Gastroesophageal sphincter (tissue), 4 donors: Measurements from ENCODE around the gene UBIAD1. TPM values are rescaled to one million over a fixed set of nuclear protein-coding genes. Genes with fewer than 3 reads are reported as not detected.

ENCODE experiments used
- ATAC-seq: fragments of 150-250 bp; one replicate; pipeline ENCODE4 v1.9.1; 2016; ENCODE audit warnings: mild to moderate bottlenecking, moderate library complexity
- H3K27ac ChIP-seq, 4 donors: fragments of 200-600 bp; sonication (generic) in 3 of 4; 1 replicate in 3 of 4; 2 replicates in 1 of 4; pipeline ENCODE4 v1.5.1; 2016 to 2019
- H3K27me3 ChIP-seq: fragments of 200-600 bp; sonication (generic); one replicate; pipeline ENCODE4 v1.5.1; 2019
- H3K36me3 ChIP-seq, 2 donors: fragments of 200-600 bp; sonication (generic); one replicate each; pipeline ENCODE4 v1.5.1; 2019; ENCODE audit warnings: control low read depth in 1 of 2
- H3K4me1 ChIP-seq, 3 donors: fragments of 200-600 bp; sonication (generic); 1 replicate in 2 of 3; 2 replicates in 1 of 3; pipeline ENCODE4 v1.5.1; 2016 to 2019; ENCODE audit warnings: control low read depth in 2 of 3
- H3K4me3 ChIP-seq, 2 donors: fragments of 200-600 bp; sonication (generic); one replicate each; pipeline ENCODE4 v1.5.1; 2019; ENCODE audit warnings: mild to moderate bottlenecking in 1 of 2, moderate library complexity in 1 of 2
- H3K9me3 ChIP-seq, 3 donors: fragments of 200-600 bp; sonication (generic); one replicate each; pipeline ENCODE4 v1.5.1; 2017 to 2019; ENCODE audit warnings: control low read depth in 2 of 3
- CTCF ChIP-seq, 4 experiments: fragments of 200-600 bp in 2 of 4; fragments of 450-650 bp in 2 of 4; sonication (generic) in 1 of 4; IDR thresholded peaks; one replicate each; pipeline ENCODE4 v1.5.1; 2017 to 2019; ENCODE audit warnings: antibody characterized with exemption in 4 of 4, mild to moderate bottlenecking in 2 of 4, moderate library complexity in 2 of 4
- EP300 ChIP-seq: sonication (generic); formaldehyde crosslinking; IDR thresholded peaks from one replicate; pipeline ENCODE4 v1.6.1; 2017; ENCODE audit warnings: antibody characterized with exemption, mild to moderate bottlenecking
- POLR2A ChIP-seq, 2 donors: fragments of 450-650 bp; IDR thresholded peaks; one replicate each; pipeline ENCODE4 v1.6.1; 2017; ENCODE audit warnings: antibody characterized with exemption in 2 of 2, mild to moderate bottlenecking in 2 of 2, moderate library complexity in 1 of 2
- POLR2AphosphoS5 ChIP-seq: sonication (generic); formaldehyde crosslinking; IDR thresholded peaks from one replicate; pipeline ENCODE4 v1.6.1; 2017; ENCODE audit warnings: antibody characterized with exemption
- WGBS, 2 donors: methylation state at CpG; one replicate each; pipeline ENCODE4 v1.1.5; 2018; ENCODE audit warnings: low coverage in 1 of 2; 5-methylcytosine and 5-hydroxymethylcytosine counted together
- total RNA-seq, 4 donors: library from RNA; depleted of rRNA; stranded (reverse); fragments of >200 nt; gene quantifications; one replicate each; pipeline ENCODE4 v1.1.0, GENCODE V29; 2016

UBIAD1 gene
- total RNA-seq, 4 donors from 2014 or later, result 11.7 to 16.3 (median 14.0) TPM

GRCh38 chr1:11285883-11286734 lies 13.1 kb downstream of the UBIAD1 start:
- Histone ChIP-seq H3K9me3 (no peaks in the 10 kb centered on the region), H3K27me3 (no peaks in the 10 kb centered on the region), H3K36me3 (peaks cover 0 to 61% of the 10 kb centered on the region in 2 donors), H3K4me1 (peaks cover 7 to 22% (median 8%) of the 10 kb centered on the region in 3 donors), H3K27ac (no peak overlapping the region), H3K4me3 (no peak overlapping the region)
- TF ChIP-seq POLR2AphosphoS5 (no peak), EP300 (no peak), POLR2A (IDR thresholded peaks at IDR 0.05) (no peak), CTCF (IDR thresholded peaks at IDR 0.05) (no peak)
- no peak for ATAC-seq
- WGBS, 2 donors, result 80 to 84% methylated on average over 6 to 7 of the region's 7 CpGs

- TF ChIP-seq CTCF (IDR thresholded peaks at IDR 0.05) (no peak), EP300 (no peak), POLR2A (IDR thresholded peaks at IDR 0.05) (no peak), POLR2AphosphoS5 (no peak)
- WGBS, 2 donors, result 83 to 94% methylated on average over 1 to 2 of the region's 3 CpGs
- Histone ChIP-seq H3K36me3 (peaks cover 0 to 69% of the 10 kb centered on the region in 2 donors), H3K4me3 (no peak overlapping the region), H3K4me1 (peaks cover 3 to 15% (median 7%) of the 10 kb centered on the region in 3 donors), H3K9me3 (no peaks in the 10 kb centered on the region), H3K27me3 (no peaks in the 10 kb centered on the region), H3K27ac (no peak overlapping the region)
- no peak for ATAC-seq
Measured at GRCh38 chr1:11286735-11287410, 13.9 kb downstream of the UBIAD1 start.

- 80 to 93% methylated on average over 5 of the region's 5 CpGs for WGBS, 2 donors
- no peak for TF ChIP-seq POLR2A (IDR thresholded peaks at IDR 0.05)
- no peak for TF ChIP-seq EP300
- no peak for TF ChIP-seq POLR2AphosphoS5
- no peak for TF ChIP-seq CTCF (IDR thresholded peaks at IDR 0.05)
- Histone ChIP-seq H3K4me1 (peaks cover 0 to 5% (median 0%) of the 10 kb centered on the region in 3 donors), H3K27me3 (no peaks in the 10 kb centered on the region), H3K27ac (no peak overlapping the region), H3K4me3 (no peak overlapping the region), H3K36me3 (peaks cover 0 to 80% of the 10 kb centered on the region in 2 donors), H3K9me3 (no peaks in the 10 kb centered on the region)
- no peak for ATAC-seq
Measured at GRCh38 chr1:11289064-11289463, 16.1 kb downstream of the UBIAD1 start.

- H3K27ac ChIP-seq, result no peak overlapping the region
- TF ChIP-seq POLR2A (IDR thresholded peaks at IDR 0.05), result no peak
- ATAC-seq, result no peak
- no peaks in the 10 kb centered on the region for H3K27me3 ChIP-seq
- no peaks in the 10 kb centered on the region for H3K9me3 ChIP-seq
- no peak overlapping the region for H3K4me3 ChIP-seq
- WGBS, 2 donors, result 48 to 56% methylated on average over 1 to 2 of the region's 2 CpGs
- H3K4me1 ChIP-seq, result peaks cover 0 to 5% (median 0%) of the 10 kb centered on the region in 3 donors
- peaks cover 0 to 90% of the 10 kb centered on the region in 2 donors for H3K36me3 ChIP-seq
Measured at GRCh38 chr1:11291049-11291448, 18.1 kb downstream of the UBIAD1 start.

GRCh38 chr1:11293856-11294255 lies 20.9 kb downstream of the UBIAD1 start:
- H3K36me3 ChIP-seq, result peaks cover 0 to 70% of the 10 kb centered on the region in 2 donors
- no peak for ATAC-seq
- 22 to 65% methylated on average over 2 to 6 of the region's 6 CpGs for WGBS, 2 donors
- TF ChIP-seq POLR2A (IDR thresholded peaks at IDR 0.05), result no peak
- no peak for TF ChIP-seq EP300
- no peak for TF ChIP-seq CTCF (IDR thresholded peaks at IDR 0.05)
- TF ChIP-seq POLR2AphosphoS5, result no peak
- no peak overlapping the region for H3K4me3 ChIP-seq
- H3K27me3 ChIP-seq, result no peaks in the 10 kb centered on the region
- no peak overlapping the region for H3K27ac ChIP-seq
- H3K9me3 ChIP-seq, result no peaks in the 10 kb centered on the region
- peaks cover 0 to 5% (median 0%) of the 10 kb centered on the region in 3 donors for H3K4me1 ChIP-seq
